CD4-positive, alpha-beta T cell (primary cell): ENCODE measurements around the gene CNOT6L. TPM values are rescaled to one million over a fixed set of nuclear protein-coding genes. Genes with fewer than 3 reads are reported as not detected.
A peak's percentile ranks its signal among the peaks of the same experiment; 100 is the strongest.

Experiments used
- ATAC-seq: fragments of 200-7000 bp; cut with Tn5 transposase; one replicate; pipeline ENCODE4 v1.10.0; 2022; ENCODE audit warnings: mild to moderate bottlenecking; ENCODE audit not compliant: poor library complexity
- CTCF ChIA-PET: fragments of 350-600 bp; sonication (Branson Sonifier 250); formaldehyde crosslinking; loops from one replicate; lab custom pipeline; 2021; ENCODE audit warnings: antibody characterized with exemption, inconsistent platforms; lab: Charles Lee
- POLR2A ChIA-PET: fragments of 350-600 bp; sonication (Branson Sonifier 250); formaldehyde crosslinking; loops from one replicate; lab custom pipeline; 2021; ENCODE audit warnings: antibody characterized with exemption, inconsistent platforms; lab: Charles Lee
- DNase-seq, 14 experiments: peaks; one replicate each; pipeline ENCODE4 v3.0.0-alpha.2; 2013 to 2020; ENCODE audit warnings: mixed read lengths in 2 of 14
- H3K27ac ChIP-seq, 2 donors: one replicate each; pipeline versions ENCODE4 v1.5.1 to v1.7.0; 2013; ENCODE audit warnings: low read length in 2 of 2, low read depth in 1 of 2, mild to moderate bottlenecking in 1 of 2
- H3K27me3 ChIP-seq, 2 experiments: 1 replicate in 1 of 2; 2 replicates in 1 of 2; pipeline versions ENCODE4 v1.6.1 to v1.7.0; 2013; ENCODE audit warnings: low read length in 2 of 2, control low read depth in 1 of 2, mild to moderate bottlenecking in 1 of 2, moderate library complexity in 1 of 2; ENCODE audit not compliant: insufficient read depth in 2 of 2, control insufficient read depth in 1 of 2
- H3K36me3 ChIP-seq: one replicate; pipeline ENCODE4 v1.6.1; 2013; ENCODE audit warnings: low read length, control low read depth; ENCODE audit not compliant: insufficient read depth
- H3K4me1 ChIP-seq: one replicate; pipeline ENCODE4 v1.6.1; 2013; ENCODE audit warnings: low read length, control low read depth; ENCODE audit not compliant: insufficient read depth
- H3K4me3 ChIP-seq: one replicate; pipeline ENCODE4 v1.5.1; 2013; ENCODE audit warnings: mild to moderate bottlenecking, low read length, moderate library complexity
- H3K9me3 ChIP-seq, 2 experiments: 1 replicate in 1 of 2; 2 replicates in 1 of 2; pipeline versions ENCODE4 v1.6.1 to v1.7.0; 2013; ENCODE audit warnings: low read length in 2 of 2, mild to moderate bottlenecking in 2 of 2, control low read depth in 1 of 2, moderate library complexity in 1 of 2; ENCODE audit not compliant: control insufficient read depth in 1 of 2, insufficient read depth in 1 of 2
- H3K27ac Mint-ChIP-seq: one replicate; pipeline ENCODE4 v1.8.0; 2020; ENCODE audit warnings: mixed read lengths
- H3K27me3 Mint-ChIP-seq: one replicate; pipeline ENCODE4 v1.8.0; 2021; ENCODE audit warnings: mixed read lengths
- H3K36me3 Mint-ChIP-seq: one replicate; pipeline ENCODE4 v1.8.0; 2021; ENCODE audit warnings: low read depth, mixed read lengths
- H3K4me1 Mint-ChIP-seq: one replicate; pipeline ENCODE4 v1.8.0; 2021; ENCODE audit warnings: low read depth, mixed read lengths
- H3K4me3 Mint-ChIP-seq: one replicate; pipeline ENCODE4 v1.8.0; 2020; ENCODE audit warnings: mild to moderate bottlenecking, mixed read lengths
- H3K9me3 Mint-ChIP-seq: one replicate; pipeline ENCODE4 v1.8.0; 2020; ENCODE audit warnings: mixed read lengths
- intact Hi-C, 2 experiments: fragments of 100-400 bp; cut with DNase I in 1 of 2; cut with micrococcal nuclease in 1 of 2; formaldehyde crosslinking; loops; one replicate each; pipeline versions ENCODE4 v1.15.1 to v1.9.0; 2023 to 2025; cut with DNase I, micrococcal nuclease
- total RNA-seq, 174 experiments: library from RNA in 2 of 174; stranded (reverse) in 2 of 174; gene quantifications; one replicate each; pipeline ENCODE4 v1.2.3 and lab custom pipeline; 2021 to 2026
- TF ChIP-seq, protein P1 (sequence below): fragments of 200-600 bp; IDR thresholded peaks from one replicate; pipeline ENCODE4 v1.8.0; 2022; ENCODE audit warnings: antibody characterized with exemption, mild to moderate bottlenecking

CNOT6L gene
- total RNA-seq, 2 experiments from 2014 or later: 216 to 234 TPM

DNA sequence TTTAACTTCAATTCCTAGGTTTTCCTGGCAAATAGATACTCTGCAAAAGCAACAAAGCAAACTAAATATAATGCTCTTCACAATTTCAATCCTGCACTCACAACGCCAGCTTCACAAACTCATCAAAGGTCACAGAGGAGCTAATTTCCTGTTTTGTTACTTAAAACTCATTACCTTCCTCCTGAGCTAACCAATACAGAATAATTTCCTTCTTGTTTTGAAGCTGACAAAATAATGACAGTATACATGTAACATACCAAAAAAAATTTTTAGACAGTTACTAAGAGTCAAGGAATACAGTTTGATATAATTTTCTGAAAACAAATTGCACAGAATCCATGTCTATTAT is 17.9 kb downstream of the CNOT6L start:
- TF ChIP-seq, protein P1, sequence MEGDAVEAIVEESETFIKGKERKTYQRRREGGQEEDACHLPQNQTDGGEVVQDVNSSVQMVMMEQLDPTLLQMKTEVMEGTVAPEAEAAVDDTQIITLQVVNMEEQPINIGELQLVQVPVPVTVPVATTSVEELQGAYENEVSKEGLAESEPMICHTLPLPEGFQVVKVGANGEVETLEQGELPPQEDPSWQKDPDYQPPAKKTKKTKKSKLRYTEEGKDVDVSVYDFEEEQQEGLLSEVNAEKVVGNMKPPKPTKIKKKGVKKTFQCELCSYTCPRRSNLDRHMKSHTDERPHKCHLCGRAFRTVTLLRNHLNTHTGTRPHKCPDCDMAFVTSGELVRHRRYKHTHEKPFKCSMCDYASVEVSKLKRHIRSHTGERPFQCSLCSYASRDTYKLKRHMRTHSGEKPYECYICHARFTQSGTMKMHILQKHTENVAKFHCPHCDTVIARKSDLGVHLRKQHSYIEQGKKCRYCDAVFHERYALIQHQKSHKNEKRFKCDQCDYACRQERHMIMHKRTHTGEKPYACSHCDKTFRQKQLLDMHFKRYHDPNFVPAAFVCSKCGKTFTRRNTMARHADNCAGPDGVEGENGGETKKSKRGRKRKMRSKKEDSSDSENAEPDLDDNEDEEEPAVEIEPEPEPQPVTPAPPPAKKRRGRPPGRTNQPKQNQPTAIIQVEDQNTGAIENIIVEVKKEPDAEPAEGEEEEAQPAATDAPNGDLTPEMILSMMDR: no peak
- H3K36me3 Mint-ChIP-seq: peaks cover 42% of the 10 kb centered on the region
- Histone ChIP-seq H3K4me1 (peaks cover 37% of the 10 kb centered on the region), H3K27ac (peak overlapping the region in 1 of 2 donors; percentile 73), H3K9me3 (no peaks in the 10 kb centered on the region), H3K27me3 (no peaks in the 10 kb centered on the region), H3K4me3 (peak overlapping the region; percentile 33), H3K36me3 (peaks cover 9% of the 10 kb centered on the region)
- peak in 4 of 14 experiments; percentile 33 to 51 (median 44) for DNase-seq
- intact Hi-C loops: loop anchor here in 1 of 2 experiments (5.0 kb wide), 1 partner anchor 49 kb away; no protein-coding TSS in a partner anchor
- POLR2A ChIA-PET: interaction anchor here (1.0 to 3.8 kb wide), 11 partner anchors 9 to 63 kb away, joined by 3 to 63 read pairs (median 8); partner anchors contain the start of genes CNOT6L and MRPL1
- peaks cover 89% of the 10 kb centered on the region for H3K4me1 Mint-ChIP-seq
- no peaks in the 10 kb centered on the region for H3K27me3 Mint-ChIP-seq
- H3K4me3 Mint-ChIP-seq: peak overlapping the region; percentile 75
- ATAC-seq: peak; percentile 59
- H3K9me3 Mint-ChIP-seq: peaks cover 2% of the 10 kb centered on the region
- CTCF ChIA-PET: interaction anchor here (1.4 to 2.4 kb wide), 4 partner anchors 9 to 61 kb away, joined by 3 to 14 read pairs (median 4); partner anchors contain the start of gene MRPL1
- peak overlapping the region; percentile 77 for H3K27ac Mint-ChIP-seq

DNA sequence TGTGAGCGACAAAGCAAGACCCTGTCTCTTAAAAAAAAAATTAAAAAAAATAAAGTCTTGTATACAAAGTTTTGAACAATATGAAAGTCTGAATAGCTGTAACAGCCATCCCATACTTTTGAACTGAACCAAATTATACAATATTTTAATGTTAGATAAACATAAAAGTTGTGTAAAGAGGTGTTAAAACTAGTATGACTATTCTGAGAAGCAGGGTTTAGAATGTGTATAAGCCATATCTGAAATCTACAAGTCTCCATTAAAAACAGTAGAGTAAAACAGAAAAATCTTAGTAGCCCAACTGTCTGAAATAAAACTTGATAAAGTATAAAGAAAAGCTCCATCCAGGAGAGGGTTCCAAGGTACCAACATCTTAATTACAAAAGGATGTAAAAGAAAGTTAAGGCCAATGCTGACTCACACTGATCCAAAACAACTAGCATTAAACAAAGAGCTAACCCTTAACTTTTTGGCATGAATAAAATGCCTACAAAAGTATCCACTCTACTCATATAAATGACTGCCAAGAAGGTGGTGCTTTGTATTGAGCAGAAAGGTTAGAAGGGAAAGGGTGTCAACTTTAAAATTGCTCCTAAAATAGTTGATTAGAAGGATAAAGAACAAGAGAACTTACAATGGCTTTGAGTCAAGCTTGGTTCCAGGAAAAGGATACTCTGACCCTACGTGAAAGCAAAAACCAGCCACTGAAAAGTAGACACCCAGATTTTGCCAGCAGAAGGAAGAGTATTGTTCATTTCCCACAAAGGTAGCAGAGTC is 18.5 kb downstream of the CNOT6L start:
- peaks cover 3% of the 10 kb centered on the region for H3K9me3 Mint-ChIP-seq
- peak overlapping the region; percentile 33 for H3K4me3 ChIP-seq
- H3K4me1 Mint-ChIP-seq: peaks cover 88% of the 10 kb centered on the region
- DNase-seq (no peak), ATAC-seq (peak; percentile 3)
- no peaks in the 10 kb centered on the region for H3K9me3 ChIP-seq
- H3K27ac ChIP-seq: peak overlapping the region in 1 of 2 donors; percentile 73
- peaks cover 33% of the 10 kb centered on the region for H3K4me1 ChIP-seq
- intact Hi-C loops: loop anchor here in 1 of 2 experiments (5.0 kb wide), 1 partner anchor 48 kb away; no protein-coding TSS in a partner anchor
- peak overlapping the region; percentile 75 for H3K4me3 Mint-ChIP-seq
- ChIA-PET CTCF (interaction anchor here (1.2 to 2.4 kb wide), 6 partner anchors 10 to 61 kb away, joined by 3 to 14 read pairs (median 4); partner anchors contain the start of gene MRPL1), POLR2A (interaction anchor here (0.8 to 3.8 kb wide), 14 partner anchors 10 to 70 kb away, joined by 3 to 63 read pairs (median 5); partner anchors contain the start of genes CNOT6L and MRPL1)
- H3K27ac Mint-ChIP-seq: peak overlapping the region; percentile 77
- H3K36me3 Mint-ChIP-seq: peaks cover 48% of the 10 kb centered on the region
- peaks cover 9% of the 10 kb centered on the region for H3K36me3 ChIP-seq
- no peaks in the 10 kb centered on the region for H3K27me3 ChIP-seq
- no peaks in the 10 kb centered on the region for H3K27me3 Mint-ChIP-seq
- TF ChIP-seq, protein P1: no peak

DNA sequence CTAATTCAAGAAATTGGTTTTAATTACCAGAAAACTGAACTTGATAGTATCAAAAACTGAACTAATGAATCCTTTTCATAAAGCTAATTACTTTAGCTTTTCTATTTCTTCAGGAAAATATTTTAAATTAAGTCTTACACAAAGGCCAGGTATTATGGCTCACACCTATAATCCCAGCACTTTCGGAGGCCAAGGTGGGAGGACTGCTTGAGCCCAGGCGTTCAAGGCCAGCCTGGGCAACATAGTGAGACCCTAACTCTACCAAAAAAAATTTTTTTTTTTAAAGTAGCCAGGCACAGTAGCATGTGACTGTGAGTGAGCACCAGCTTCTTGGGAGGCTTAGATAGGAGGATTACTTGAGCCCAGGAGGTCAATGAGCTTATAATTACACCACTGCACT is 19.1 kb downstream of the CNOT6L start:
- Histone ChIP-seq H3K36me3 (peaks cover 15% of the 10 kb centered on the region), H3K4me3 (no peak overlapping the region), H3K27ac (peak overlapping the region; percentile 5 to 73), H3K4me1 (peaks cover 32% of the 10 kb centered on the region), H3K9me3 (no peaks in the 10 kb centered on the region), H3K27me3 (no peaks in the 10 kb centered on the region)
- TF ChIP-seq, protein P1: no peak
- peaks cover 88% of the 10 kb centered on the region for H3K4me1 Mint-ChIP-seq
- peaks cover 53% of the 10 kb centered on the region for H3K36me3 Mint-ChIP-seq
- POLR2A ChIA-PET: interaction anchor here (0.8 to 3.8 kb wide), 13 partner anchors 10 to 70 kb away, joined by 3 to 63 read pairs (median 5); partner anchors contain the start of genes CNOT6L and MRPL1
- H3K27ac Mint-ChIP-seq: peak overlapping the region; percentile 77
- intact Hi-C loops: loop anchor here in 1 of 2 experiments (5.0 kb wide), 1 partner anchor 48 kb away; no protein-coding TSS in a partner anchor
- CTCF ChIA-PET: interaction anchor here (1.1 to 2.4 kb wide), 7 partner anchors 9 to 99 kb away, joined by 3 to 14 read pairs (median 4); partner anchors contain the start of gene MRPL1
- peak overlapping the region; percentile 66 for H3K4me3 Mint-ChIP-seq
- DNase-seq: no peak
- H3K27me3 Mint-ChIP-seq: no peaks in the 10 kb centered on the region
- ATAC-seq: no peak
- peaks cover 6% of the 10 kb centered on the region for H3K9me3 Mint-ChIP-seq
